ENCODE measurements around the gene ALG8.
A peak's percentile ranks its signal among the peaks of the same experiment; 100 is the strongest.
"Not testable (repeated sequence)": the region's sequence is repeated elsewhere in the genome, so short reads cannot be mapped to it uniquely, and the experiment has no call there.

The ALG8 gene

GRCh38 chr11:78099666-78100065 lies 39.8 kb downstream of the ALG8 start:
- no peak for DNase-seq

- DNase-seq: no peak
Observed at GRCh38 chr11:78097666-78098385, 41.6 kb downstream of the ALG8 start.

- no peak for DNase-seq
Observed at GRCh38 chr11:78094250-78094649, 45.2 kb downstream of the ALG8 start.

GRCh38 chr11:78086521-78087074 lies 52.8 kb downstream of the ALG8 start:
- DNase-seq: not testable (repeated sequence)

- peak; percentile 15 for DNase-seq
Observed at GRCh38 chr11:78085972-78086371, 53.5 kb downstream of the ALG8 start.

- DNase-seq: not testable (repeated sequence)
Observed at GRCh38 chr11:78084506-78084905, 54.9 kb downstream of the ALG8 start.

- no peak for DNase-seq
Observed at GRCh38 chr11:78083021-78083420, 56.4 kb downstream of the ALG8 start.

GRCh38 chr11:78082146-78082545 lies 57.3 kb downstream of the ALG8 start:
- DNase-seq: no peak

- no peak for DNase-seq
Observed at GRCh38 chr11:78081583-78081982, 57.8 kb downstream of the ALG8 start.

GRCh38 chr11:78080818-78081495 lies 58.5 kb downstream of the ALG8 start:
- no peak for DNase-seq

- no peak for DNase-seq
Observed at GRCh38 chr11:78080084-78080817, 59.2 kb downstream of the ALG8 start.

GRCh38 chr11:78079232-78080083 lies 60.0 kb downstream of the ALG8 start, which contains the start of gene NDUFC2:
Gene NDUFC2 (minus strand): TSS chr11:78079862. CDS start chr11:78079744, 118 bp downstream.
- DNase-seq: peak; percentile 81

- DNase-seq: no peak
Observed at GRCh38 chr11:78078218-78079167, 60.9 kb downstream of the ALG8 start.

GRCh38 chr11:78077592-78077991 lies 61.8 kb downstream of the ALG8 start:
- DNase-seq: not testable (repeated sequence)

GRCh38 chr11:78076733-78077403 lies 62.6 kb downstream of the ALG8 start:
- no peak for DNase-seq

- DNase-seq: no peak
Observed at GRCh38 chr11:78074756-78075155, 64.7 kb downstream of the ALG8 start.

- DNase-seq: no peak
Observed at GRCh38 chr11:78072455-78072854, 67.0 kb downstream of the ALG8 start.

GRCh38 chr11:78071717-78072116 lies 67.7 kb downstream of the ALG8 start:
- DNase-seq: no peak

GRCh38 chr11:78070621-78071020 lies 68.8 kb downstream of the ALG8 start:
- no peak for DNase-seq

GRCh38 chr11:78069465-78069864 lies 70.0 kb downstream of the ALG8 start:
- DNase-seq: peak; percentile 54

- no peak for DNase-seq
Observed at GRCh38 chr11:78067704-78068103, 71.7 kb downstream of the ALG8 start.
